CD4-positive, alpha-beta T cell treated with Interleukin-4 for 4 hours (primary cell): ENCODE results near the gene NUP160.
"Not testable (repeated sequence)": the region's sequence is repeated elsewhere in the genome, so short reads cannot be mapped to it uniquely, and the experiment has no call there.

Experiments
- DNase-seq: peaks from one replicate; pipeline ENCODE4 v3.0.0-alpha.2; 2020

Gene NUP160, protein sequence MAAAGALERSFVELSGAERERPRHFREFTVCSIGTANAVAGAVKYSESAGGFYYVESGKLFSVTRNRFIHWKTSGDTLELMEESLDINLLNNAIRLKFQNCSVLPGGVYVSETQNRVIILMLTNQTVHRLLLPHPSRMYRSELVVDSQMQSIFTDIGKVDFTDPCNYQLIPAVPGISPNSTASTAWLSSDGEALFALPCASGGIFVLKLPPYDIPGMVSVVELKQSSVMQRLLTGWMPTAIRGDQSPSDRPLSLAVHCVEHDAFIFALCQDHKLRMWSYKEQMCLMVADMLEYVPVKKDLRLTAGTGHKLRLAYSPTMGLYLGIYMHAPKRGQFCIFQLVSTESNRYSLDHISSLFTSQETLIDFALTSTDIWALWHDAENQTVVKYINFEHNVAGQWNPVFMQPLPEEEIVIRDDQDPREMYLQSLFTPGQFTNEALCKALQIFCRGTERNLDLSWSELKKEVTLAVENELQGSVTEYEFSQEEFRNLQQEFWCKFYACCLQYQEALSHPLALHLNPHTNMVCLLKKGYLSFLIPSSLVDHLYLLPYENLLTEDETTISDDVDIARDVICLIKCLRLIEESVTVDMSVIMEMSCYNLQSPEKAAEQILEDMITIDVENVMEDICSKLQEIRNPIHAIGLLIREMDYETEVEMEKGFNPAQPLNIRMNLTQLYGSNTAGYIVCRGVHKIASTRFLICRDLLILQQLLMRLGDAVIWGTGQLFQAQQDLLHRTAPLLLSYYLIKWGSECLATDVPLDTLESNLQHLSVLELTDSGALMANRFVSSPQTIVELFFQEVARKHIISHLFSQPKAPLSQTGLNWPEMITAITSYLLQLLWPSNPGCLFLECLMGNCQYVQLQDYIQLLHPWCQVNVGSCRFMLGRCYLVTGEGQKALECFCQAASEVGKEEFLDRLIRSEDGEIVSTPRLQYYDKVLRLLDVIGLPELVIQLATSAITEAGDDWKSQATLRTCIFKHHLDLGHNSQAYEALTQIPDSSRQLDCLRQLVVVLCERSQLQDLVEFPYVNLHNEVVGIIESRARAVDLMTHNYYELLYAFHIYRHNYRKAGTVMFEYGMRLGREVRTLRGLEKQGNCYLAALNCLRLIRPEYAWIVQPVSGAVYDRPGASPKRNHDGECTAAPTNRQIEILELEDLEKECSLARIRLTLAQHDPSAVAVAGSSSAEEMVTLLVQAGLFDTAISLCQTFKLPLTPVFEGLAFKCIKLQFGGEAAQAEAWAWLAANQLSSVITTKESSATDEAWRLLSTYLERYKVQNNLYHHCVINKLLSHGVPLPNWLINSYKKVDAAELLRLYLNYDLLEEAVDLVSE (N-terminal part only)

DNA sequence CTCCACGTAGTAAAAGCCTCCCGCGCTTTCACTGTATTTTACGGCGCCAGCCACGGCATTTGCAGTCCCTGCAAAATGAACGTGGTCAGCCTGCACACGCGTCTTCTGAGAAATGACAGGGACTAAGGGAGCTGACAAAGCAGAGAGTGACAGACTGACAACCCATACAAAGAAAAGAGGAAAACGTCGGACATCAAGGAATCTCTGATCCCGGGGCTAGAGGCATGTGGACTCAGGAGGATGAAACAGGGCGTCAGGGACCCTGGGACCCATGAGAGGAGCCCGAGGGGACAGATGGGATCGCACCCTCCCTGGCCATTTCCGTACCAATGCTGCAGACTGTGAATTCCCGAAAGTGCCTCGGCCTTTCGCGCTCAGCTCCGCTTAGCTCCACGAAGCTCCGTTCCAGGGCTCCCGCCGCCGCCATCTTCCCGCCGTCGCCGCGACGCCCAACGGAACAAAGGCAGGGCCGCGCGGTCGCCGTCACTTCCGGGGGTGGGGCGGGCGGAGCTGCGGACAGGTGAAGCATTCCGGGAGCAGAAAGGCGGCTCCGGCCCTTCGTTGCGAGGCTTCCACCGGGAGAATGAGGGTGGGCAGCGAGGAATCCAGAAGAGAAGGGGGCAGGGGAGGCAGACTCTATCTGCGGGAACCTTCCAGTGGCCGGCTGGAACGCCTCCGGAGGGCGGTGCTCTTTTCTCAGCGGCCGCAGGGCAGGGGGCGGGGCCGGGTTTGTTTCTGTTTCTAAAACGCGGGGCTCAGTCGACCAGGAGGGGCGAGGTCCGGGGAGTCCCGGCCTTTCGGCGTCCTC, at the start of gene NUP160:
Gene NUP160 (minus strand): TSS at position 459 of the 808 bp plus-strand sequence. CDS start 32 bp downstream, at position 427.
- peak; percentile 73 for DNase-seq

DNA sequence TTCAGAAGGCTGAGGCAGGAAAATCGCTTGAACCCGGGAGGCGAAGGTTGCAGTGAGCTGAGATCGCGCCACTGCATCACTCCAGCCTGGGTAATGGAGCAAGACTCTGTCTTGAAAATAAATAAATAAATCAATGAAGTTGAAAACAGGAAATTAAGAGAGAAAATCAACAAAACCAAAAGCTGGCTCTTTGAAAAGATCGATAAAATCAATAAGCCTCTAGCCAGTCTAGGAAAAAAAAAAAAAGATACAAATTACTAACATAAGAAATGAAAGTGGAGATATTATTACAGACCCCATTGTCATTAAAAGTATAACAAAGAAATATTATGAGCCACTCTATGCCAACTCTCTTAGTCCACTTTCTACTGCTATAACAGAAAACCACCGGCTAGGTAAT, 48.0 kb upstream of the NUP160 start:
- no peak for DNase-seq

DNA sequence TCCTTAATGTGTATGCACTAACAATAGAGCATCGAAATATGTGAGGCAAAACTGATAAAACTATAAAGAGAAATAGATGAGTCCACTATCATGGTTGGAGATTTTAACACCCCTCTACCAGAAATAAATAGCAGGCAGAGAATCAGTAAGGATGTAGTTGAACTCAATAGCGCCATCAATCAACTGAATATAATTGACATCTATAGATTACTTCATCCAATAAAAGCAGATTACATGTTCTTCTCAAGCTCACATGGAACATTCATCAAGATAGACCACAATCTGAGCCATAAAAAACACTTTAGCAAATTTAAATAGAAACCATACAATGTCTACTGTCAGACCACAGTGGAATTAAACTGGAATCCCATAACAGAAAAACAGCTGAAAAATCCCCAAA, 46.9 kb upstream of the NUP160 start:
- DNase-seq, result no peak

DNA sequence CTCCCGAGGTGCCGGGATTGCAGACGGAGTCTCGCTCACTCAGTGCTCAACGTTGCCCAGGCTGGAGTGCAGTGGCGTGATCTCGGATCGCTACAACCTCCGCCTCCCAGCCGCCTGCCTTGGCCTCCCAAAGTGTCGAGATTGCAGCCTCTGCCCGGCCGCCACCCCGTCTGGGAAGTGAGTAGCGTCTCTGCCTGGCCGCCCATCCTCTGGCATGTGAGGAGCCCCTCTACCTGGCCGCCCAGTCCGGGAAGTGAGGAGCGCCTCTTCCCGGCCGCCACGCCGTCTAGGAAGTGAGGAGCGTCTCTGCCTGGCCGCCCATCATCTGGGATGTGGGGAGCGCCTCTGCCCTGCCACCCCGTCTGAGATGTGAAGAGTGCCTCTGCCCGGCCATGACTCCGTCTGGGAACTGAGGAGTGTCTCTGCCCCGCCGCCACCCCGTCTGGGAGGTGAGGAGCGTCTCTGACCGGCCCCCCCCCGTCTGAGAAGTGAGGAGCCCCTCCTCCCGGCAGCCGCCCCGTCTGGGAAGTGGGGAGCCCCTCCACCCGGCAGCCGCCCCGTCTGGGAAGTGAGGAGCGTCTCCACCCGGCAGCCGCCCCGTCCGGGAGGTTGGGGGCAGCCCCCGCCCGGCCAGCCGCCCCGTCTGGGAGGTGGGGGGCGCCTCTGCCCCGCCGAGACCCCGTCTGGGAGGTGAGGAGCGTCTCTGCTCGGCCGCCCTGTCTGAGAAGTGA, 44.6 kb upstream of the NUP160 start:
- DNase-seq, result not testable (repeated sequence)

DNA sequence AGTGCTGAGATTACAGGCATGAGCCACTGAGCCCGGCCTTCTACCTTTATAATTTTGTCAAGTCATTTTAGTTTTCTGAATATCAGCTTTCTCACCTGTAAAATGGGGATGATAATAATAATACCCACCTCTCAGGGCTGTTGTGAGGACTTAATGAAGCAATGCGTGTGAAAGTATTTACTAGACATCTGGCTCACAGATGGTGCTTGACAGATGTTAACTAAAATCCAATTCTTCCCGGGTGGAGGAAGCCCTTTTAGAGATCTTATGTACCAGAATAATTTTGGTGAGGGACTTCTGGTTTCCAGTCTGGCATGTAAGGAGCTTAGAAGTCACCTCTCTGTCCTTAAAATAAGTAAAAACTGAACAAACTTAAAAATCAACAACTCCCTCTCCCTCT, 43.7 kb upstream of the NUP160 start:
- no peak for DNase-seq

DNA sequence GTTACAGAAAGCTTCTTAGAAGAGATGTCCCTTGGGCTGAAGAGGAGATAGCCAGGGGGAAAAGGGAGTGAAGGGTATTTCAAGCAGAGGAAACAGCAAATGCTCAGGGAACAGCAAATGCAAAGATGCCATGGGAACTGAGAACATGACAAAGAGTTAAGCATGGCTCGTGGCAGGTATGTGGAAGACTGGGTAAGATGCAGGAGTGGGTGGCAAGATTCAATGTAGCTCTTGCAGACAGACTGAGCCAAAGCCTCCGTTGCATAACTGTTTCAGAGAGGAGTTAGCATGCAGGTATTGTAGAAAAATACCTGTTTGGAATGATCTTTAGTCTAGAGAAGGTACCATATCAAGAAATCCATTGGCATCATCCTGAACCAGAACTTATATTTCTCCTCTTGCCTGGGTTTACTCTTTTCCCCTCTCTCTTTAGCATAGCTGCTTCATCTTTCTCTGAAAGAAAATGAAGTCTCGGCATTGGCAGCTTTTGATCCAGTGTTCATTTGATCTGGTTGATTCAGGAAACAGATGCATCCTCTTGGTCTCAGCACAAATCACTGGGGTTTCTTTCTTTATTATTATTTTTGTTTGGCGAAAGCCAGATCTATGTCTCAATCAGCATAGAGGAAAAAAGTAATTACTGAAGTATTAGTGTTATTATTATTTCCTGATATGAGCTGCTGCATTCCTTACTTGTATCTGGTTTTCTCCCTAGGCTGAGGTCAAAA, 41.7 kb upstream of the NUP160 start:
- no peak for DNase-seq

DNA sequence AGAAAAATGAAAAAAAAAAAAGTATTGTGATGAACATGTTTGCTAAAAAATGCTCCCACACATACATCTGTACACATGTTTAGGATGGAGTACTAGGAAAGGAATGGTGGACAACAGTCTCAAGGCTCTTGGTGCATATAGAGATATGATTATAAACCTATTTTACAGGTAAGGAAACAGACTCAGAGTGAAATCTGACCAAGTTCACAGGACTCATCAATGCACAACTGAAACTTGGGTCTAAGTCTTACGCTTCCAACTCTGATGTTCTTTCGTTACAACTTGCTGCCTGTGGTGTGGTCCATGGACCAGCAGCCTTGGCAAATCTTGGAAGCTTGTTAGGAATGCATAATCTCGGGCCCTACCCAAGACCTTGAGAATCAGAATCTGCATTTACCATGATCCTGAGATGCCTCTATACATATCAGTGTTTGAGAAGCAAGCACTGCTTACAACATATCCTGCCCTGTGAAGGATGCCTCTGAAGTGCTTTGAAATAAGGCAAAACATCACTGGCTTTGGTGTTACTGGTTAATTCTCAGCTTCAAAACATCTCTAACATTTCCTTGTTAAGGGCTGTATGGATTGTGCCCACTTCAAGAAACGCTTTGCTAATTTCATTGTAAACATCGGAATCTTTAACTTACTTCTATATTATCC, 39.9 kb upstream of the NUP160 start:
- DNase-seq, result no peak

DNA sequence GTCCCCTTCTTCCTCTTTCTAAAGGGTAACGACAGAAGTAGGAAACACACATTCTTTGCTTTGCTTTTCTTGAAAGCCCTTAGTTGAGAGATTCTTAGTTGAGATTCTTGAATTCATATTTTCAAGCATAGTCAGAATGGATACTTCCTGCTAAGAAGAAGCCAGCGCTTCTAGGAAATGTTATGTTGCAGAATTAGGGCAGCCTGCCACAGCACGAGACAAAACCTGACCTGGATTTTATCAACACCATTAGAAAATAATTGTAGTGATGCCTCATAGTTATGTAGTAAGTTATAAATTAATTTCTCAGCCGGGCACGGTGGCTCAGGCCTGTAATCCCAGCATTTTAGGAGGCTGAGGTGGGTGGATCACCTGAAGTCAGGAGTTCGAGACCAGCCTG, 37.9 kb upstream of the NUP160 start:
- DNase-seq, result peak; percentile 40

DNA sequence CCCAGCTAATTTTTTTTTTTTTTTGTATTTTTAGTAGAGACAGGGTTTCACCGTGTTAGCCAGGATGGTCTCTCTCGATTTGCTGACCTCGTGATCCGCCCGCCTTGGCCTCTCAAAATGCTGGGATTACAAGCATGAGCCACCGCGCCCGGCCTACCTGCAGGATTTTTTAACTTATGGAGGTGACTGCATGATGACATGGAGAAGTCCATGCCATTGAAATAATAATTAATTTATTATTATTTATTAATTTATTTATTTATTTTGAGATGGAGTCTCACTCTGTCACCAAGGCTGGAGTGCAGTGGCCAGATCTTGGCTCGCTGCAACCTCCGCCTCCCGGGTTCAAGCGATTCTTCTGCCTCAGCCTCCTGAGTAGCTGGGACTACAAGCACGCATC, 34.3 kb upstream of the NUP160 start:
- DNase-seq, result not testable (repeated sequence)

DNA sequence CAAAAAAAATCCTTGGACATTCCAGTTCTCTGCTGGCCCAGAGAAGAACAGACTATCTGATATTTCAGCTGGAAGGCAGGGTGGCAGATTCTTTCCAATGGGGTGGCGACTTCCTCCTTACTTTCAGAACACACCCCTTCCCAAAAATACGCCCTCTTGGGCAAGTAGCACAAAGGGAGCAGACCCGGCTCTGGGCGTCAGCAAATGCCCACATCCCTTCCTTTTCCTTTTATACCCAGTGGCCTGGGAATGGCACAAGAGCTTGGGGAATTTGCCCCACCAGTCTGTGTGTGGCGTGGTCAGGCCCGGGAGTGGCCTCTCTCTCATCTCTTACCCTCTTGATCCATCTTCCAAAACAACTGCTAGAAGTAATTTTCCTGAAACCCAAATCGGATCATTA, 33.0 kb upstream of the NUP160 start:
- no peak for DNase-seq

DNA sequence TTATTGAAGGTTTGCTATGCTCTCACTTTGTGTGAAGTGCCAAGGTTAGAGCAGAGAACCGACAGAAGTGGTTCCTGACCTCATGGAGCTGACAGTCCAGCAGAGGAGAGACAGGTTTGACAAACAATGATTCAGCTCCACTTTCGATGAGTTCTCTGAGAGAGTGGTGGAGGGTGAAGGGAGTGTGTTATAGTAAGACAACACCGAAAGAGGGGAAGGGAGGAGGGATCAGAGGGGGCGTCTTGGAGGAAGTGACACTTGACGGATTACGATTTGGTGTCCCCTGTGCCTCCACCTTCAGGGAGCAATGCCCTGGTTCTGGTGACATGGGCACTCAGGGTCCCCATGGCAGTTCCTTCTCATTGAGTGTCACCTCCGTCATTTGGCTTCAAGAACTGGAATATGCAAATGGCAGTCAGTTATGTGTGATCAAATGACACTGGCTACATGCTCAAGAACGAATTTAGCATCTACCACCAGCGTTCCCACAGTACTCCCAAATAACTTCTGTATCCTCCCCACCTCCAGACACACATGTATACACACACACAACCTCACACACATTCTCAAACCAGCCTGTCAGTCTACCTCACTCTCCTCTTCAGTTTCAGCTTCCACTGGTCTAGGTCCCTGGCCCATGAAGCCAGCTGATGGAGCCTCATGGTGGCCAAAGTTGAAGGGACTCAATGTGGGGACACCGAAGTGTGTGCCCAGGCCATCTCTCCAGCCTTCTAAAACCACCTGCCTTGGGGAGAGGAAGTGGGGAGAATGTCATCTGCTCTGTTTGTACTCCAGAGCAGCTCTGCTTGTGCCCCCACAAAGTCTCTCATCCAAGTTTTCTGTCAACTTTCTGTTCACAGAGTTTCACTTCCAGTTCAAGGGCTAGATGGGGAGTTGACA, 31.4 kb upstream of the NUP160 start:
- DNase-seq, result no peak

DNA sequence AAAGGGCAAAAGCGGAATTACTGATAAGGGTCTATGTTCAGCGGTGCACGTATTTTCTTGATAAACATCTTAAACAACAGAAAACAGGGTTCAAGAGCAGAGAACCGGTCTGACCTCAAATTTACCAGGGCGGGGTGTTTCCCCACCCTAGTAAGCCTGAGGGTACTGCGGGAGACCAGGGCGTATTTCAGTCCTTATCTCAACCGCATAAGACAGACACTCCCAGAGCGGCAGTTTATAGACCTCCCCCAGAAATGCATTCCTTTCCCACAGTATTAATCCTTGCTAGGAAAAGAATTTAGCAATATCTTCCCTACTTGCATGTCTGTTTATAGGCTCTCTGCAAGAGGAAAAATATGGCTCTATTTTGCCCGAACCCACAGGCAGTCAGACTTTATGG, 27.7 kb upstream of the NUP160 start:
- not testable (repeated sequence) for DNase-seq

DNA sequence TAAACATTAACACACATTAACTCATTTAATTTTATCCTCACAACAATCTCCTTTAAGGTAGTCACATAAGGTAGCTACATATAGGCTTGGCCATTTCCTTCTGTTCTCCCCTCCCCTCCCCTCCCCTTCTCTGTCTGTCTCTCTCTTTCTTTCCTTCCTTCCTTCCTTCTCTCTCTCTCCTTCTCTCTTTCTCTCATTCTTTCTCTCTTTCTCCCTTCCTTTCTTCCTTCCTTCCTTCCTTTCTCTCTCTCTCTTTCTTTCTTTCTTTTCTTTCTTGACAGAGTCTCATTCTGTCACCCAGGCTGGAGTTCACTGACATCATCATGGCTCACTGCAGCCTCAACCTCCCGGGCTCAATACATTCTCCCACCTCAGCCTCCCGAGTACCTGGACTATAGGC, 22.3 kb upstream of the NUP160 start:
- DNase-seq, result no peak

DNA sequence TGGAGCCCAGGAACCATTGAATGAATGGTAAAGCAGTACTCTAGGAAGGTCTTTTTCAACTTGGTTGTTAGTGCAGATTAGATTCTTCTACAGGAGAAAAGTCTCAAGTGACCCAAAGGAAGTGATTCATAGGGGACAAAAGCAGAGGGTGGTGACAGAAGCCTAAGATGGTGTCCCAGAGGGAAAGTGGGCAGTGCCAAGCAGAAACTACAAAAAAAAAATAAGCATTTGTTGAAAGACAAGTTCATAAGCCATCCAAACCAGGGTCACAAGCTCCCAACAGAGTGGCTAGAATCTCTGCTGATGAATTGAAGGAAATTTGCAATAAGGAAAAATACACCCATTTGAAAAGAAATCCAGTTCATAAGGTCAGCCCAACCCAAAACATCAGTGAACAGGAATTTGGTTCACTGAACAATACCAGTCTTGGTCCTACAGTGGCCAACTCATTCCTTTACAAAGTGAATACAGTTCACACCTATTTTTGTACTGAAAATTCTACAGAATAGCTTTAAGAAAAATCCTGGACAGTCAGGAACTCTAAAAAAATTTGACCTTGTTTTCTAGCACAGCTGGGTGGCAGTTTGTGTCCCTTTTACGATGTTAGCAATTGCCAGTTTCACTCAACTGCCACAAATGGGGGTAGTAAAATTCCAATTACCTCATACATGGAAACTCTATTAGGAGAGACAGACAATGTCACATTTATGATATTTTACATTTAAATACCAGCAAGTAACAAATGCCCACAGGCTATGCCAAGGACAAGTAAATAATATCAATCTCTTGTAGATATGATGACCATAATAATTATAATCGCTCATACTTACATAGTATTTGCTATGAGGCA, 21.6 kb upstream of the NUP160 start:
- no peak for DNase-seq

DNA sequence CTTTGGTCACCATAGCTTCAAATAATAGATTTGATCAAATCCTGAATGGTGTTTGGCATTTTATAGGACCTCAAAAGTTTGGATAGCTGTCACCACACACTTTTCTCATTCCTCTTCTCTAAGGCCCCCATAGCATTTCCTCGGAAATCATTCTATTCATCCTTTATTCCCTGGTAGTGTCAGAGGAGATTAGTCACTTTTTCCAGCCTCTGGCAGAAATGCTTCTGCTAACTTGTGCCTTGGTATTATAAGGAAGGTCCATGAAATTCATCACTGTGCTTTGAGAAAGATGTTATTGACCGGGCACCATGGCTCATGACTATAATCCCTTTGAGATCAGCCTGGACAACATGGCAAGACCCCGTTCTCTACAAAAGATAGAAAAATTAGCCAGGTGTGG, 19.7 kb upstream of the NUP160 start:
- no peak for DNase-seq

DNA sequence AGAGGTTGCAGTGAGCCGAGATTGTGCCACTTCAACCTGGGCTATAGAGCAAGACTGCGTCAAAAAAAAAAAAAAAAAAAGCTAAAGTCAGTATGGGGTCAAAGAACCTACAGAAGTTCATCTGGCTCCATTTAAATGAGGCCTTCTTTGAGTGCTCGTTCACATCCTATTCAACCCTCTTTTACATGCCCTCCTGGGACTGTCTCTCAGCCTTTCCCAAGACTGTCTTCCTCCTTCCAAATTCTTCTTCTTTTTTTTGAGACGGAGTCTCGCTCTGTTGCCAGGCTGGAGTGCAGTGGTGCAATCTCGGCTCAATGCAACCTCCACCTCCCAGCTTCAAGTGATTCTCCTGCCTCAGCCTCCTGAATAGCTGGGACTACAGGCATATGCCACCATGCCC, 18.7 kb upstream of the NUP160 start:
- DNase-seq, result not testable (repeated sequence)

DNA sequence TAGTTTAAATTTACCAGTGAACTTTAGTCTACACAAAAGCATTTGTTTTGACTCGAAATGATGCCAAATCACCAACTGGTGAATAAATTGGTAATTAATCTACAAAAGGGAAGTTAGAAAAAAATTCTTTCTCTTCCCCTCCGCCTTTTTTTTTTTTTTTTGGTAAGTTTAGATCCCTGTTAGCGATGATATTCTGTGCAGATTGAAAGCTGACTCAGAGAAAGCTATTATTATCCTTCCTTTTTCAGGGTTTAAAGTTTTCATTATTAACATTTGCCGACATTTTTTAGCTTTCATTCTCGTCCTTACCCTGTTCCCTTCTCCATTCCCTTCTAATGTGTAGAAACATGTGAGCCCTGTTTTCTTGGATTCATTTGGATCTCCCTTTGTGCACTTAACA, 16.8 kb upstream of the NUP160 start:
- no peak for DNase-seq

DNA sequence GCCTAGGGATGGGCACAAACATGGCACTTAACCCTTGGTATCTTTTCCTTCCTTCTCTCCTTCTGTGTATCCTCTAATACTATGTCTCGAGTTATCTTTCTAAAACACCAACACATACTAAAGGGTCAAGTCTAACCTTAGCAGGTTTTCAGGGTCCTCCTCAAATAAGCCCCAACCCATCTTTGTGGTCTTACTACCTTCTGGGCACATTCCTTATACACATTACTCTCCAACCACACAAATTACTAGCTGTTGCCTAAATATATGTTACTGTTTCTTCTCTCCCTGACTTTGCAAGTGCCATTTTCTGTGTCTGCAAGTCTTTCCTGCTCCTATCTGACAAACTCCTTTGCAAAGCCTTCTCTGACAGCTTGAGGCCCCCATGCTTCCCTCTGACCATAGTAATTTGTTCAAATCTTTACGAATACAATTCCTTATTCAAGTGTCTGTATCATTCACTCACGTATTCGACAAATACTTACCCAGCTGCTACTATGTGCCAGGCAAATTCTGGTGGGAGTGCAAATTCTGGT, 15.8 kb upstream of the NUP160 start:
- no peak for DNase-seq
